Keratinocyte (primary cell): Measurements from ENCODE around the gene EXOC6B. TPM values are rescaled to one million over a fixed set of nuclear protein-coding genes. Genes with fewer than 3 reads are reported as not detected.

Experiments used
- DNase-seq: peaks from one replicate; pipeline ENCODE4 v3.0.0-alpha.2; 2011; ENCODE audit warnings: low read depth, missing footprints, low spot score
- FAIRE-seq: peaks from 2 replicates; lab custom pipeline; 2011; peaks lifted over from hg19 to GRCh38; lab: Jason Lieb, UNC
- H2AFZ ChIP-seq: 2 replicates; pipeline ENCODE4 v1.6.0; 2012; ENCODE audit warnings: low read length, control low read depth, inconsistent platforms; ENCODE audit not compliant: control insufficient read depth
- H3K27ac ChIP-seq: 2 replicates; pipeline ENCODE4 v1.5.1; 2011; ENCODE audit warnings: low read length; ENCODE audit not compliant: control insufficient read depth, insufficient read depth
- H3K27me3 ChIP-seq: 3 replicates; pipeline ENCODE4 v1.6.0; 2011; ENCODE audit warnings: low read length; ENCODE audit not compliant: control insufficient read depth, insufficient read depth; ENCODE audit errors: extremely low read depth
- H3K36me3 ChIP-seq, 2 experiments: 2 replicates in 1 of 2; 3 replicates in 1 of 2; pipeline ENCODE4 v1.5.1; 2011; ENCODE audit warnings: low read length in 2 of 2, mild to moderate bottlenecking in 1 of 2; ENCODE audit not compliant: control insufficient read depth in 2 of 2, insufficient read depth in 2 of 2; ENCODE audit errors: extremely low read depth in 1 of 2
- H3K4me1 ChIP-seq: 3 replicates; pipeline ENCODE4 v1.5.1; 2011; ENCODE audit warnings: low read length; ENCODE audit not compliant: control insufficient read depth, insufficient read depth; ENCODE audit errors: extremely low read depth
- H3K4me2 ChIP-seq: 3 replicates; pipeline ENCODE4 v1.6.0; 2011; ENCODE audit warnings: low read depth, low read length; ENCODE audit not compliant: control insufficient read depth, insufficient read depth; ENCODE audit errors: extremely low read depth
- H3K4me3 ChIP-seq, 3 experiments: fragments of 200-600 bp in 1 of 3; sonication (generic) in 1 of 3; 2 replicates in 2 of 3; 3 replicates in 1 of 3; pipeline ENCODE4 v1.5.1; 2011 to 2016; ENCODE audit warnings: low read length in 3 of 3, mild to moderate bottlenecking in 3 of 3, control low read depth in 2 of 3, inconsistent platforms in 1 of 3, low read depth in 1 of 3, mixed read lengths in 1 of 3, mixed run types in 1 of 3, moderate library complexity in 1 of 3; ENCODE audit not compliant: control insufficient read depth in 2 of 3, insufficient read depth in 2 of 3; ENCODE audit errors: extremely low read depth in 1 of 3
- H3K79me2 ChIP-seq: 2 replicates; pipeline ENCODE4 v1.6.0; 2012; ENCODE audit warnings: low read length; ENCODE audit not compliant: control insufficient read depth, insufficient read depth
- H3K9ac ChIP-seq: 3 replicates; pipeline ENCODE4 v1.6.0; 2011; ENCODE audit warnings: low read length; ENCODE audit not compliant: control insufficient read depth, insufficient read depth; ENCODE audit errors: extremely low read depth
- H3K9me1 ChIP-seq: 3 replicates; pipeline ENCODE4 v1.6.0; 2011; ENCODE audit warnings: low read length; ENCODE audit not compliant: control insufficient read depth, insufficient read depth; ENCODE audit errors: extremely low read depth
- H3K9me3 ChIP-seq: 2 replicates; pipeline ENCODE4 v1.5.1; 2012; ENCODE audit warnings: low read depth, low read length; ENCODE audit not compliant: control insufficient read depth
- H4K20me1 ChIP-seq: 3 replicates; pipeline ENCODE4 v1.6.0; 2011; ENCODE audit warnings: low read length; ENCODE audit not compliant: control insufficient read depth, insufficient read depth; ENCODE audit errors: extremely low read depth
- EZH2 ChIP-seq: IDR thresholded peaks from one replicate; pipeline ENCODE4 v1.6.1; 2012; ENCODE audit warnings: inconsistent platforms, mild to moderate bottlenecking, low read length, moderate library complexity
- dilution Hi-C: fragments of 300-500 bp; cut with MboI; formaldehyde crosslinking; loops from one replicate; pipeline ENCODE4 v1.7.0; 2020; ENCODE audit warnings: low sequenced_read_pairs; ENCODE audit not compliant: extremely low pct_ligation_motif_present
- polyA plus RNA-seq, 5 experiments: library from polyadenylated mRNA; depleted of rRNA in 3 of 5; stranded (reverse) in 3 of 5; stranded (forward) in 1 of 5; unstranded in 1 of 5; fragments of >200 nt; gene quantifications; 1 replicate in 1 of 5; 2 replicates in 3 of 5; 3 replicates in 1 of 5; pipeline versions ENCODE4 v1.2.1 to v1.2.3, GENCODE V29; 2011 to 2012; ENCODE audit warnings: missing spikeins in 2 of 5, low read depth in 1 of 5, low replicate concordance in 1 of 5
- TF ChIP-seq, protein P1 (sequence below), 3 experiments: IDR thresholded peaks in 1 of 3; conservative IDR thresholded peaks in 1 of 3; optimal IDR thresholded peaks in 1 of 3; 2 replicates in 2 of 3; 3 replicates in 1 of 3; pipeline versions ENCODE3 to v1.5.1; 2011; ENCODE audit warnings: low read length in 3 of 3, mild to moderate bottlenecking in 3 of 3, moderate library complexity in 2 of 3, control low read depth in 1 of 3, inconsistent platforms in 1 of 3; ENCODE audit not compliant: insufficient read depth in 2 of 3; ENCODE audit errors: extremely low read depth in 1 of 3

Gene EXOC6B
- polyA plus RNA-seq, 1 donor (not counting 4 experiments of a cell fraction or from before 2014, with no cell fraction given) = 37.3 TPM

- DNase-seq (no peak), FAIRE-seq (no peak)
- peaks cover 0 to 2% of the 10 kb centered on the region in 2 experiments for H3K36me3 ChIP-seq
- H3K9me3 ChIP-seq = no peaks in the 10 kb centered on the region
- H3K9me1 ChIP-seq = no peaks in the 10 kb centered on the region
- peaks cover 3% of the 10 kb centered on the region for H3K4me1 ChIP-seq
- no peak overlapping the region for H3K9ac ChIP-seq
- H3K4me2 ChIP-seq = no peak overlapping the region
- dilution Hi-C loops = no loop called here
- peaks cover 3% of the 10 kb centered on the region for H4K20me1 ChIP-seq
- TF ChIP-seq EZH2 = no peak
- TF ChIP-seq, protein P1, sequence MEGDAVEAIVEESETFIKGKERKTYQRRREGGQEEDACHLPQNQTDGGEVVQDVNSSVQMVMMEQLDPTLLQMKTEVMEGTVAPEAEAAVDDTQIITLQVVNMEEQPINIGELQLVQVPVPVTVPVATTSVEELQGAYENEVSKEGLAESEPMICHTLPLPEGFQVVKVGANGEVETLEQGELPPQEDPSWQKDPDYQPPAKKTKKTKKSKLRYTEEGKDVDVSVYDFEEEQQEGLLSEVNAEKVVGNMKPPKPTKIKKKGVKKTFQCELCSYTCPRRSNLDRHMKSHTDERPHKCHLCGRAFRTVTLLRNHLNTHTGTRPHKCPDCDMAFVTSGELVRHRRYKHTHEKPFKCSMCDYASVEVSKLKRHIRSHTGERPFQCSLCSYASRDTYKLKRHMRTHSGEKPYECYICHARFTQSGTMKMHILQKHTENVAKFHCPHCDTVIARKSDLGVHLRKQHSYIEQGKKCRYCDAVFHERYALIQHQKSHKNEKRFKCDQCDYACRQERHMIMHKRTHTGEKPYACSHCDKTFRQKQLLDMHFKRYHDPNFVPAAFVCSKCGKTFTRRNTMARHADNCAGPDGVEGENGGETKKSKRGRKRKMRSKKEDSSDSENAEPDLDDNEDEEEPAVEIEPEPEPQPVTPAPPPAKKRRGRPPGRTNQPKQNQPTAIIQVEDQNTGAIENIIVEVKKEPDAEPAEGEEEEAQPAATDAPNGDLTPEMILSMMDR (optimal IDR thresholded peaks at IDR 0.05 in 1 of 3, IDR thresholded peaks at IDR 0.05 in 1 of 3, conservative IDR thresholded peaks at IDR 0.05 in 1 of 3; ENCODE audit: extremely low read depth in 1 of 3, insufficient read depth in 2 of 3, low read length in 3 of 3) = no peak
- H3K4me3 ChIP-seq = no peak overlapping the region
- H3K27me3 ChIP-seq = no peaks in the 10 kb centered on the region
- H2AFZ ChIP-seq = no peak overlapping the region
- H3K27ac ChIP-seq = no peak overlapping the region
- peaks cover 3% of the 10 kb centered on the region for H3K79me2 ChIP-seq
Observed at GRCh38 chr2:72623481-72623880, 202.4 kb downstream of the EXOC6B start.

GRCh38 chr2:72619626-72620025 lies 206.2 kb downstream of the EXOC6B start:
- H3K4me1 ChIP-seq = peaks cover 3% of the 10 kb centered on the region
- FAIRE-seq (no peak), DNase-seq (no peak)
- no peak overlapping the region for H3K4me3 ChIP-seq
- peaks cover 4% of the 10 kb centered on the region for H3K79me2 ChIP-seq
- H3K27ac ChIP-seq = no peak overlapping the region
- TF ChIP-seq, protein P1 (optimal IDR thresholded peaks at IDR 0.05 in 1 of 3, IDR thresholded peaks at IDR 0.05 in 1 of 3, conservative IDR thresholded peaks at IDR 0.05 in 1 of 3; ENCODE audit: extremely low read depth in 1 of 3, insufficient read depth in 2 of 3, low read length in 3 of 3) = no peak
- no peak for TF ChIP-seq EZH2
- no peak overlapping the region for H2AFZ ChIP-seq
- dilution Hi-C loops = no loop called here
- H4K20me1 ChIP-seq = peaks cover 3% of the 10 kb centered on the region
- no peak overlapping the region for H3K9ac ChIP-seq
- no peak overlapping the region for H3K4me2 ChIP-seq
- no peaks in the 10 kb centered on the region for H3K9me1 ChIP-seq
- H3K9me3 ChIP-seq = no peaks in the 10 kb centered on the region
- H3K36me3 ChIP-seq = peaks cover 0 to 2% of the 10 kb centered on the region in 2 experiments
- H3K27me3 ChIP-seq = no peaks in the 10 kb centered on the region
